K562 (cell line): ENCODE results near the gene HDAC7. TPM values are rescaled to one million over a fixed set of nuclear protein-coding genes. Genes with fewer than 3 reads are reported as not detected.

ENCODE experiments used
- CBFA2T2 ChIP-seq: fragments of 450-650 bp; conservative IDR thresholded peaks from 2 replicates; pipeline ENCODE4 v1.6.1; 2017; ENCODE audit warnings: mild to moderate bottlenecking
- ESRRA ChIP-seq: fragments of 450-650 bp; IDR thresholded peaks from 2 replicates; pipeline ENCODE4 v1.6.1; 2014; ENCODE audit warnings: low read depth, mild to moderate bottlenecking, moderate library complexity, borderline replicate concordance
- FOXP1 ChIP-seq: sonication (generic); formaldehyde crosslinking; IDR thresholded peaks from 2 replicates; pipeline ENCODE4 v1.8.0; 2022; ENCODE audit warnings: mild to moderate bottlenecking, missing genetic modification reagents
- GTF2A2 ChIP-seq: IDR thresholded peaks from 2 replicates; pipeline ENCODE4 v1.6.1; 2016; ENCODE audit warnings: mild to moderate bottlenecking, missing genetic modification characterization, missing compliant biosample characterization
- GTF2B ChIP-seq: IDR thresholded peaks from 2 replicates; pipeline ENCODE4 v1.6.1; 2011; ENCODE audit not compliant: insufficient read length; ENCODE audit errors: extremely low read depth
- HCFC1 ChIP-seq: IDR thresholded peaks from 2 replicates; pipeline ENCODE4 v1.6.1; 2012; ENCODE audit warnings: low read depth, low read length, improper control_type of control experiment
- MAX ChIP-seq: sonication (generic); formaldehyde crosslinking; IDR thresholded peaks from 2 replicates; pipeline ENCODE4 v1.9.0; 2022; ENCODE audit warnings: mild to moderate bottlenecking, missing genetic modification reagents
- NCOA1 ChIP-seq: fragments of 450-650 bp; IDR thresholded peaks from 2 replicates; pipeline ENCODE4 v1.6.1; 2016; ENCODE audit warnings: low read depth
- NR2C2 ChIP-seq, 2 experiments: fragments of 200-800 bp in 1 of 2; sonication (Bioruptor generic) in 1 of 2; sonication (generic) in 1 of 2; formaldehyde crosslinking in 1 of 2; IDR thresholded peaks; 2 replicates each; pipeline versions ENCODE4 v1.6.1 to v1.8.0; 2016 to 2022; ENCODE audit warnings: mild to moderate bottlenecking in 1 of 2, missing compliant biosample characterization in 1 of 2, missing genetic modification characterization in 1 of 2, missing genetic modification reagents in 1 of 2
- PHB ChIP-seq: fragments of 250-450 bp; sonication (Bioruptor Pico); IDR thresholded peaks from 2 replicates; pipeline ENCODE4 v1.5.0; 2021
- RBM22 ChIP-seq: fragments of 200-400 bp; formaldehyde crosslinking; IDR thresholded peaks from 2 replicates; pipeline ENCODE4 v1.6.1; 2018; ENCODE audit warnings: low read length, low read depth; ENCODE audit not compliant: poor library complexity, severe bottlenecking
- RHOXF2B ChIP-seq: fragments of 250-450 bp; sonication (Bioruptor Pico); conservative IDR thresholded peaks from 2 replicates; pipeline ENCODE4 v1.5.1; 2021
- SFPQ ChIP-seq: fragments of 200-400 bp; formaldehyde crosslinking; IDR thresholded peaks from 2 replicates; pipeline ENCODE4 v1.6.1; 2017; ENCODE audit warnings: mild to moderate bottlenecking, low read depth, low read length, moderate library complexity
- SMAD4 ChIP-seq: fragments of 250-450 bp; sonication (Bioruptor Pico); conservative IDR thresholded peaks from 2 replicates; pipeline ENCODE4 v1.8.0; 2021; ENCODE audit warnings: inconsistent platforms, mild to moderate bottlenecking, moderate library complexity
- SRSF1 ChIP-seq: fragments of 200-400 bp; formaldehyde crosslinking; IDR thresholded peaks from 2 replicates; pipeline ENCODE4 v1.6.1; 2017; ENCODE audit warnings: mild to moderate bottlenecking, low read depth, low read length, moderate library complexity
- STAG1 ChIP-seq: sonication (generic); formaldehyde crosslinking; IDR thresholded peaks from 2 replicates; pipeline ENCODE4 v1.5.0; 2020; ENCODE audit warnings: missing genetic modification reagents, borderline replicate concordance
- TFAP4 ChIP-seq: sonication (generic); formaldehyde crosslinking; IDR thresholded peaks from 2 replicates; pipeline ENCODE4 v1.8.0; 2022; ENCODE audit warnings: missing genetic modification reagents, mild to moderate bottlenecking, moderate library complexity, borderline replicate concordance
- TSC22D4 ChIP-seq: fragments of 450-650 bp; IDR thresholded peaks from 2 replicates; pipeline ENCODE4 v1.6.1; 2016; ENCODE audit warnings: missing genetic modification characterization, missing biosample characterization, control low read depth
- ZBTB33 ChIP-seq: sonication (generic); formaldehyde crosslinking; IDR thresholded peaks from 2 replicates; pipeline ENCODE4 v1.8.1; 2023; ENCODE audit warnings: mild to moderate bottlenecking, missing genetic modification reagents
- ZNF41 ChIP-seq: fragments of 250-450 bp; sonication (Bioruptor Pico); conservative IDR thresholded peaks from 2 replicates; pipeline ENCODE4 v1.4.0; 2020; ENCODE audit warnings: mild to moderate bottlenecking
- ZNF507 ChIP-seq: conservative IDR thresholded peaks from 2 replicates; pipeline ENCODE4 v1.6.1; 2017; ENCODE audit warnings: missing genetic modification characterization, missing compliant biosample characterization
- ZNF511 ChIP-seq: sonication (generic); formaldehyde crosslinking; IDR thresholded peaks from 2 replicates; pipeline ENCODE4 v1.8.0; 2022; ENCODE audit warnings: mild to moderate bottlenecking, missing genetic modification reagents
- polyA plus RNA-seq, 8 experiments: library from polyadenylated mRNA; depleted of rRNA in 4 of 8; stranded (reverse) in 5 of 8; unstranded in 3 of 8; fragments of >200 nt; fragmentation: Nextera tagmentation in 2 of 8; fragmentation: Illumina TruSeq in 1 of 8; extraction: Ambion mirVana in 2 of 8; extraction: Trizol in 1 of 8; gene quantifications; 2 replicates each; pipeline versions ENCODE4 v1.2.1 to v1.2.3, GENCODE V29; 2011 to 2014; ENCODE audit warnings: inconsistent platforms in 1 of 8, missing spikeins in 1 of 8
- total RNA-seq, 7 experiments: library from RNA; depleted of rRNA in 6 of 7; stranded (reverse); fragments of >200 nt in 6 of 7; fragmentation: Illumina TruSeq in 2 of 7; extraction: Trizol in 2 of 7; gene quantifications; 2 replicates each; pipeline versions ENCODE4 v1.2.1 to v1.2.3, GENCODE V29; 2011 to 2021; ENCODE audit warnings: low replicate concordance in 1 of 7

Gene HDAC7
- total and polyA plus RNA-seq, 9 of the 15 experiments (the other 6 are each of a cell fraction or from before 2014, with no cell fraction given), result 2.5 to 129 (median 31.1) TPM

GRCh38 chr12:47742253-47742825 is 77.4 kb downstream of the HDAC7 start (continued):
- TF ChIP-seq SRSF1 (no peak), TSC22D4 (tag) (no peak), GTF2B (no peak), FOXP1 (CRISPR knock-in tag) (no peak), ZNF507 (no peak), HCFC1 (no peak), ESRRA (peak; percentile 98), NCOA1 (no peak), ZBTB33 (peak; percentile 25; the same call in 1 of the 2 replicates), SMAD4 (CRISPR knock-in tag) (no peak), RBM22 (no peak), NR2C2 (CRISPR knock-in tag; IDR thresholded peaks at IDR 0.05) (peak; percentile 43; the same call in 1 of the 2 replicates), NR2C2 (tag; IDR thresholded peaks at IDR 0.05) (no peak), PHB (no peak), ZNF511 (CRISPR knock-in tag) (no peak), GTF2A2 (tag) (no peak), STAG1 (CRISPR knock-in tag) (peak; percentile 84), ZNF41 (CRISPR knock-in tag) (no peak), TFAP4 (peak; percentile 49; the same call in 1 of the 2 replicates), CBFA2T2 (no peak), RHOXF2B (CRISPR knock-in tag) (no peak), SFPQ (no peak), MAX (CRISPR knock-in tag) (no peak)
